ENCODE measurements around the gene PXMP2. TPM values are rescaled to one million over a fixed set of nuclear protein-coding genes. Genes with fewer than 3 reads are reported as not detected.

PXMP2 gene
- total RNA-seq, 1 donor from 2014 or later: 9.8 TPM

GRCh38 chr12:132647858-132648257 lies 39.5 kb upstream of the PXMP2 start:
- Mint-ChIP-seq H3K27me3 (ENCODE audit: unreplicated experiment) (peaks cover 2% of the 10 kb centered on the region), H3K27ac (ENCODE audit: unreplicated experiment) (no peak overlapping the region), H3K36me3 (ENCODE audit: unreplicated experiment) (no peaks in the 10 kb centered on the region), H3K4me1 (ENCODE audit: low read depth, unreplicated experiment) (no peaks in the 10 kb centered on the region), H3K4me3 (ENCODE audit: unreplicated experiment) (no peak overlapping the region), H3K9me3 (ENCODE audit: unreplicated experiment) (no peaks in the 10 kb centered on the region)
- no peak for DNase-seq
- TF ChIP-seq CTCF (IDR thresholded peaks at IDR 0.05; ENCODE audit: partially characterized antibody, unreplicated experiment): no peak

GRCh38 chr12:132648616-132649225 lies 38.7 kb upstream of the PXMP2 start:
- Mint-ChIP-seq H3K27me3 (ENCODE audit: unreplicated experiment) (peaks cover 2% of the 10 kb centered on the region), H3K9me3 (ENCODE audit: unreplicated experiment) (no peaks in the 10 kb centered on the region), H3K4me1 (ENCODE audit: low read depth, unreplicated experiment) (no peaks in the 10 kb centered on the region), H3K36me3 (ENCODE audit: unreplicated experiment) (no peaks in the 10 kb centered on the region), H3K27ac (ENCODE audit: unreplicated experiment) (no peak overlapping the region), H3K4me3 (ENCODE audit: unreplicated experiment) (no peak overlapping the region)
- no peak for TF ChIP-seq CTCF (IDR thresholded peaks at IDR 0.05; ENCODE audit: partially characterized antibody, unreplicated experiment)
- DNase-seq: no peak

- no peak for DNase-seq
- H3K4me3 Mint-ChIP-seq (ENCODE audit: unreplicated experiment): no peak overlapping the region
- H3K9me3 Mint-ChIP-seq (ENCODE audit: unreplicated experiment): no peaks in the 10 kb centered on the region
- H3K4me1 Mint-ChIP-seq (ENCODE audit: low read depth, unreplicated experiment): no peaks in the 10 kb centered on the region
- no peaks in the 10 kb centered on the region for H3K36me3 Mint-ChIP-seq (ENCODE audit: unreplicated experiment)
- no peak for TF ChIP-seq CTCF (IDR thresholded peaks at IDR 0.05; ENCODE audit: partially characterized antibody, unreplicated experiment)
- H3K27me3 Mint-ChIP-seq (ENCODE audit: unreplicated experiment): peaks cover under 1% of the 10 kb centered on the region
- no peak overlapping the region for H3K27ac Mint-ChIP-seq (ENCODE audit: unreplicated experiment)
Observed at GRCh38 chr12:132649226-132649945, 38.0 kb upstream of the PXMP2 start.

GRCh38 chr12:132651444-132652100 lies 35.8 kb upstream of the PXMP2 start:
- Mint-ChIP-seq H3K4me1 (ENCODE audit: low read depth, unreplicated experiment) (no peaks in the 10 kb centered on the region), H3K36me3 (ENCODE audit: unreplicated experiment) (no peaks in the 10 kb centered on the region), H3K9me3 (ENCODE audit: unreplicated experiment) (no peaks in the 10 kb centered on the region), H3K4me3 (ENCODE audit: unreplicated experiment) (no peak overlapping the region), H3K27me3 (ENCODE audit: unreplicated experiment) (no peaks in the 10 kb centered on the region), H3K27ac (ENCODE audit: unreplicated experiment) (no peak overlapping the region)
- no peak for DNase-seq
- TF ChIP-seq CTCF (IDR thresholded peaks at IDR 0.05; ENCODE audit: partially characterized antibody, unreplicated experiment): no peak
